GM20000 (cell line): ENCODE measurements around the gene SLC24A4.

Experiments used
- DNase-seq: peaks from one replicate; pipeline ENCODE4 v3.0.0; 2012; ENCODE audit warnings: low spot score
- TF ChIP-seq, protein P1 (sequence below): IDR thresholded peaks from 2 replicates; pipeline ENCODE4 v1.5.1; 2012; ENCODE audit warnings: mild to moderate bottlenecking, control low read depth; ENCODE audit errors: extremely low read depth, missing control alignments

SLC24A4 gene

DNA sequence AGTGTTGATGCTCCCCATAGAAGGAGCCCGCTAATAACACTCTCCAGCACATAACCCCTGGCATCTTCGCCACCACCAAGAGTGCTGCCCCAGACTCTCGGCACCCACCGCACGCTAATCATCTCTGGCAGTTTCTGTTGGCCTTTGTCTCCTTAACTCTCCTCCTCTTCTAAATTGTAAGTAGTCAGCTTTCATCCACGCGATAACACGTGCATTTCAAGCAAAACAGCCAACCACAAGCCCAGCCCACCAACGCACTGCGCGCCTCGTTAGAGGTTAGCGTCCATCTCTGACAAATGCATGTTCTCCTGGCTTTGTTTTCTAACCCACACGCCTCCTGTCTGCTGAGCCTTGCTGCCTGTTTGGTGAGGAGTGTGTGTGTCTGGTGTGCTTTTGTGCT is 129.5 kb downstream of the SLC24A4 start:
- DNase-seq: no peak
- TF ChIP-seq, protein P1, sequence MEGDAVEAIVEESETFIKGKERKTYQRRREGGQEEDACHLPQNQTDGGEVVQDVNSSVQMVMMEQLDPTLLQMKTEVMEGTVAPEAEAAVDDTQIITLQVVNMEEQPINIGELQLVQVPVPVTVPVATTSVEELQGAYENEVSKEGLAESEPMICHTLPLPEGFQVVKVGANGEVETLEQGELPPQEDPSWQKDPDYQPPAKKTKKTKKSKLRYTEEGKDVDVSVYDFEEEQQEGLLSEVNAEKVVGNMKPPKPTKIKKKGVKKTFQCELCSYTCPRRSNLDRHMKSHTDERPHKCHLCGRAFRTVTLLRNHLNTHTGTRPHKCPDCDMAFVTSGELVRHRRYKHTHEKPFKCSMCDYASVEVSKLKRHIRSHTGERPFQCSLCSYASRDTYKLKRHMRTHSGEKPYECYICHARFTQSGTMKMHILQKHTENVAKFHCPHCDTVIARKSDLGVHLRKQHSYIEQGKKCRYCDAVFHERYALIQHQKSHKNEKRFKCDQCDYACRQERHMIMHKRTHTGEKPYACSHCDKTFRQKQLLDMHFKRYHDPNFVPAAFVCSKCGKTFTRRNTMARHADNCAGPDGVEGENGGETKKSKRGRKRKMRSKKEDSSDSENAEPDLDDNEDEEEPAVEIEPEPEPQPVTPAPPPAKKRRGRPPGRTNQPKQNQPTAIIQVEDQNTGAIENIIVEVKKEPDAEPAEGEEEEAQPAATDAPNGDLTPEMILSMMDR: no peak

DNA sequence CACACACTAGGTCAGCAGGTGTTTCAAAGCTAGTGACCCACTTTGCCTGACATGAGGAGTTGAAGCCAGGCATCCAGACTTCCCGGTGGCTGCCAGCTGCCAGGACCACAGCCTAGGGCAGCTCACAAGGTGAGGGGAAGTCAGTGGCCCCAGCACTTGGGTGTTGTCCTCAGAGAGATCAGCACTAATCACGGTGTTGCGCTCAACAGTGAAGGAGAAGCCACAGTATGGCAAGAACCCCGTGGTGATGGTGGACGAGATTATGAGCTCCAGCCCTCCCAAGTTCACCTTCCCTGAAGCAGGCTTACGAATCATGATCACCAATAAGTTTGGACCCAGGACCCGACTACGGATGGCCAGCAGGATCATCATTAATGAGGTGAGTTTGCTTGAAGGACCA is 130.7 kb downstream of the SLC24A4 start:
- DNase-seq: no peak
- TF ChIP-seq, protein P1: no peak

DNA sequence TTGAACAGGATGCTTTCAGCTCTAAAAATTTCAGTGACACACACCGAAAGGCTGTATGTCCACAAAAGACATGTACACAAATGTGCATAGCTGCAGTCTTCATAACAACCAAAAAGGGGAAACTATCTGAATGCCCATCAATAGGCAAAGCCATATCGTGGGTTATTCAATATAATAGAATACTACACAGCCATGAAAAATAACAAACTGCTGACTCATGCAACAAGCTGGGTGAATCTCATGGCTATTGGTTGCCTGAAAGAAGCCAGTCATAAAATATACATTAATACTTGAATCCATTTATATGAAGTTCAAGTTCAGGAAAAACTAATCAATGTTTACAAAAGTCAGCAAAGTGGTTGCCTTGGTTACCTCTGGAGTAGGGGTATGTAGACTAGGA is 132.3 kb downstream of the SLC24A4 start:
- DNase-seq: no peak
- TF ChIP-seq, protein P1: no peak

DNA sequence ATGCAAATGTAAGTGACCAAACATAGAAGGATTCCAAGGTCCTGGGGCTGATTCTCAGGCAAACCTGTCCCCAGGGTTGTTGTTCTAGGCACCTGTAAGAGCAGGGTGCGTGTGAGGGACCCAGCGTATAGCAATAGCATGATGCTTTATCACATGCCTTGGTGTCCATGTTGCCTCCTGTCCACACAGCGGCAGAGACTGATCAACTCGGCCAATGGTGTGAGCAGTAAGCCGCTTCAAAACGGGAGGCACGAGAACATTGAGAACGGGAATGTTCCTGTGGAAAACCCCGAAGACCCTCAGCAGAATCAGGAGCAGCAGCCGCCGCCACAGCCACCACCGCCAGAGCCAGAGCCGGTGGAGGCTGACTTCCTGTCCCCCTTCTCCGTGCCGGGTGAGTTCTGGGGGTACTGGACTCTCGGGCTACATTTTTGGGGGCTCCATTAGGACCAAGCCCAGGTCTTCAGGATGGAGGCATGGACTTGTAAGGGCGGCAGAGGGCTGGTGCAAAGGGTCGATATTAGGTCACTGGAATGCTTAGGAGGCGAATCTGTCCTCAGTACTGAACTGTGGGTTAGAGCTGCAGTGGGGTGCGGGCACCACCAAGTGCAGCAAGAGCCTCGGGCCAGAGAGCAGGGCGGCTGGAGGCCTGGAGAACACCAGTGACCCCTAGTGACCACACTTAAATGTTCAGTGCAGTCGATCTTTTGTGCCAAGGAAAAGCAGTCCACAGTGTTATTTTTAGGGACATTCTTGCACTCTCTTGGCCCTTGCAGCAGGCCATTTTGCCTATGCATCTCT is 133.4 kb downstream of the SLC24A4 start:
- TF ChIP-seq, protein P1: peak; percentile 50
- peak; percentile 68 for DNase-seq

DNA sequence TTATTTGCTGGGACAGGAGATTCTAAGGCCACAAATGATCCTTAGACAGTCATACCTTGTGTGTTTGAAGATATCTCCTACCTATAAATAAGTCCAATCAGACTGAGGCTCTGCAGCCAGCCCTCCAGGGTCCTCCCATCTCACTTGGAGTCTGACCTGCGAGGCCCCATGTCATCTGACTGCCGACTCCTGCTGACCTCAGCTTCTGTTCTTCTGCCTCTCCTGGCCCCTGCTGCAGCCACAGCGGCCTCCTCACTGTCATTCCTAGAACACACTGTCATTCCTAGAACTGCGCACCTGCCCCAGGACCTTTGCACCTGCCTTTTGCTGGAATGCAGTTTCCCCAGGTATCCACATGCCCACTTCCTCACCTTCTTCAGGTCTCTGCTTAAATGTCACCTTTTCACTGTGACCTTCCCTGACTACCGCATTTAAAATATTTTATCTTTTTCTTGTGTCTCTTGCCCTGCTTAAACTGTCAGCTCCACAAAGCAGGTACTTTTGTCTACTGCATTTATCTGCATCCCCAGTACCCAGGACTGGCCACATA is 134.1 kb downstream of the SLC24A4 start:
- TF ChIP-seq, protein P1: no peak
- no peak for DNase-seq

DNA sequence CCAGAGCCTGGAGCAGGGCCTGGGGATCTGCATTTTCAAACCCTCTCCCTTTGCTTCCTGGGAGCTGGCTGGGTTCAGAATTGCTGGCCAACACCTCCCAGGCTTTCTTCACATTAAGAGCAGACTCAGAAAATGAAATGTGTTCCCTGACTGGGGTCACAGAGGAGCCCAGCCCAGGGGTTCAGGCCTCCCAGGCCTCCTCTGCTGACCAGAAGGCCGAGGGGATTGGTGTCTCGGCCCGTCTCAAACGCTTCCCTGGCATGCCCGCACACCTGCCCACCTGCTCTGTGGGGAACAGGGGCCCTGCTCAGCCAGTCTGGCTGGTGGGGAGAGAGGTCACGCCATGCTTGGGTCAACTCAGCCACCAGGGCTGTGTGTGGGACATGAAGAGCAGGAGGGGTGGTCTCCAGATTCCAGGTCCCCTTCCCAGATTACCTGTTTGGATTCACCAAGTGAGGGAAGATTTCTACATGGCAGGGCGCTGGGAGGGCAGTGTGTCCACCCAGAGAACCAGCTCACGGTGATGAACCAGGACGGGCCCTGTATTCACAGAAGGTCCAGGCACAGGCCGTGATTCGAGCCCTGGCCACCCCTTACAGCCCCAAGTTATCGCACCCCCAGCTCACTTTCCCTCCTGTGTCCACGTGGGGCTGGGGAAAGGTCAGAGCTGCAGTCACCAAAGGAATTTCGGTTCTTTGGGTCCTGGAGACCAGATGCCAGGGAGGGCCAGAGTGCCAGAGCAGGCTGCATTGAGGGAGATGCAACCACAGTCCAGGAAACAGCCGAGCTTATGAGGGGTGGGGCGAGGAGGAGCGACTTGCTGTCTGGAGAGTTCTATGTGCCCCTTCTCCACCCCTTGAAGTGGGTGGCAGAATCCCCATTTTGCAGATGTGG is 135.4 kb downstream of the SLC24A4 start:
- TF ChIP-seq, protein P1: no peak

More for the DNA sequence above, 135.4 kb downstream of the SLC24A4 start:
- no peak for DNase-seq
